B cell (primary cell): ENCODE measurements around the gene LRCH2. TPM values are rescaled to one million over a fixed set of nuclear protein-coding genes. Genes with fewer than 3 reads are reported as not detected.

ENCODE experiments used
- ATAC-seq: fragments of 200-7000 bp; cut with Tn5 transposase; one replicate; pipeline ENCODE4 v1.10.0; 2021; ENCODE audit warnings: low read depth, mild to moderate bottlenecking, moderate number of reproducible peaks, moderate library complexity
- CTCF ChIA-PET: fragments of 350-600 bp; sonication (Branson Sonifier 250); formaldehyde crosslinking; loops from one replicate; lab custom pipeline; 2021; ENCODE audit warnings: antibody characterized with exemption, inconsistent platforms; lab: Charles Lee
- POLR2A ChIA-PET: fragments of 350-600 bp; sonication (Branson Sonifier 250); formaldehyde crosslinking; loops from one replicate; lab custom pipeline; 2021; ENCODE audit warnings: antibody characterized with exemption; lab: Charles Lee
- DNase-seq: peaks from one replicate; pipeline ENCODE4 v3.0.0; 2013
- H2AFZ ChIP-seq: 2 replicates; pipeline ENCODE4 v1.6.1; 2012; ENCODE audit warnings: mild to moderate bottlenecking, low read depth, low read length; ENCODE audit not compliant: insufficient read depth, poor library complexity, severe bottlenecking
- H3K27ac ChIP-seq, 2 donors: 1 replicate in 1 of 2; 2 replicates in 1 of 2; pipeline ENCODE4 v1.5.1; 2012 to 2013; ENCODE audit warnings: low read length in 2 of 2, mild to moderate bottlenecking in 2 of 2, moderate library complexity in 1 of 2
- H3K27me3 ChIP-seq, 4 experiments: fragments of 200-600 bp in 1 of 4; sonication (generic) in 1 of 4; replicated peaks in 1 of 4; 1 replicate in 2 of 4; 2 replicates in 2 of 4; pipeline versions ENCODE4 v1.6.1 to v1.7.0; 2013 to 2016; ENCODE audit warnings: low read length in 3 of 4, mild to moderate bottlenecking in 2 of 4, mixed read lengths in 1 of 4, moderate library complexity in 1 of 4; ENCODE audit not compliant: insufficient read depth in 4 of 4, control insufficient read depth in 3 of 4; ENCODE audit errors: control extremely low read depth in 1 of 4
- H3K36me3 ChIP-seq, 2 experiments: replicated peaks in 1 of 2; 1 replicate in 1 of 2; 2 replicates in 1 of 2; pipeline versions ENCODE4 v1.6.1 to v1.7.1; 2013; ENCODE audit warnings: low read length in 1 of 2; ENCODE audit not compliant: insufficient read depth in 2 of 2, control insufficient read depth in 1 of 2; ENCODE audit errors: control extremely low read depth in 1 of 2, extremely low read depth in 1 of 2
- H3K4me1 ChIP-seq, 2 donors: fragments of 200-600 bp in 1 of 2; sonication (generic) in 1 of 2; 1 replicate in 1 of 2; 2 replicates in 1 of 2; pipeline versions ENCODE4 v1.5.1 to v1.6.1; 2013 to 2017; ENCODE audit warnings: low read length in 2 of 2; ENCODE audit not compliant: control insufficient read depth in 2 of 2, insufficient read depth in 2 of 2
- H3K4me2 ChIP-seq: replicated peaks from 2 replicates; pipeline ENCODE3; 2012; ENCODE audit warnings: mild to moderate bottlenecking, low read depth, low read length; ENCODE audit not compliant: poor library complexity, severe bottlenecking
- H3K4me3 ChIP-seq, 5 experiments: fragments of 200-600 bp in 1 of 5; sonication (generic) in 1 of 5; 1 replicate in 3 of 5; 2 replicates in 2 of 5; pipeline versions ENCODE4 v1.5.1 to v1.7.0; 2011 to 2016; ENCODE audit warnings: low read length in 4 of 5, mild to moderate bottlenecking in 4 of 5, low read depth in 2 of 5, control low read depth in 1 of 5, moderate library complexity in 1 of 5; ENCODE audit not compliant: insufficient read depth in 1 of 5; ENCODE audit errors: control extremely low read depth in 1 of 5, extremely low read depth in 1 of 5
- H3K79me2 ChIP-seq: fragments of 200-600 bp; sonication (generic); one replicate; pipeline ENCODE4 v1.6.0; 2016; ENCODE audit warnings: low read length; ENCODE audit not compliant: control insufficient read depth, insufficient read depth
- H3K9ac ChIP-seq: fragments of 200-600 bp; sonication (generic); 2 replicates; pipeline ENCODE4 v1.6.1; 2017; ENCODE audit warnings: mild to moderate bottlenecking, low read length, moderate library complexity
- H3K9me3 ChIP-seq, 3 donors: one replicate each; pipeline versions ENCODE4 v1.6.1 to v1.7.1; 2013; ENCODE audit warnings: low read length in 2 of 3; ENCODE audit not compliant: control insufficient read depth in 2 of 3, insufficient read depth in 1 of 3; ENCODE audit errors: control extremely low read depth in 1 of 3
- H4K20me1 ChIP-seq: 2 replicates; pipeline ENCODE4 v1.6.0; 2012; ENCODE audit warnings: mild to moderate bottlenecking, low read length; ENCODE audit not compliant: insufficient read depth, control insufficient read depth, poor library complexity, severe bottlenecking
- H3K27ac Mint-ChIP-seq: one replicate; pipeline ENCODE4 v1.8.0; 2021; ENCODE audit warnings: mixed read lengths
- H3K27me3 Mint-ChIP-seq: one replicate; pipeline ENCODE4 v1.8.0; 2021; ENCODE audit warnings: mixed read lengths
- H3K4me1 Mint-ChIP-seq: one replicate; pipeline ENCODE4 v1.8.0; 2021; ENCODE audit warnings: mixed read lengths
- H3K4me3 Mint-ChIP-seq: one replicate; pipeline ENCODE4 v1.8.0; 2021; ENCODE audit warnings: mixed read lengths
- H3K9me3 Mint-ChIP-seq: one replicate; pipeline ENCODE4 v1.8.0; 2022; ENCODE audit warnings: mixed read lengths; ENCODE audit not compliant: insufficient read depth
- CTCF ChIP-seq: fragments of 200-600 bp; IDR thresholded peaks from one replicate; pipeline ENCODE4 v1.8.0; 2022; ENCODE audit warnings: antibody characterized with exemption, mild to moderate bottlenecking
- EZH2 ChIP-seq: IDR thresholded peaks from 2 replicates; pipeline ENCODE4 v1.6.1; 2012; ENCODE audit warnings: borderline replicate concordance, low read depth, mild to moderate bottlenecking, moderate library complexity, low read length; ENCODE audit not compliant: insufficient read depth, poor library complexity, severe bottlenecking
- WGBS: methylation state at CpG from one replicate; pipeline ENCODE4 v1.1.5; 2013; ENCODE audit warnings: missing lambda C conversion rate; ENCODE audit not compliant: insufficient coverage; 5-methylcytosine and 5-hydroxymethylcytosine counted together
- intact Hi-C: fragments of 100-400 bp; cut with micrococcal nuclease; formaldehyde crosslinking; loops from one replicate; pipeline ENCODE4 v1.10.0; 2022
- polyA plus RNA-seq: library from polyadenylated mRNA; depleted of rRNA; stranded (reverse); fragments of >200 nt; gene quantifications from 2 replicates; pipeline ENCODE4 v1.2.3, GENCODE V29; 2012
- total RNA-seq, 2 donors: library from RNA; stranded (reverse); fragments of 120-200 nt in 1 of 2; gene quantifications; 1 replicate in 1 of 2; 2 replicates in 1 of 2; pipeline versions ENCODE4 v1.2.3 to v1.2.4, GENCODE V29; 2013 to 2022

The LRCH2 gene
- total and polyA plus RNA-seq, 2 donors (not counting 1 experiment from before 2014, with no cell fraction given) = not detected

- Mint-ChIP-seq H3K4me3 (no peak overlapping the region), H3K27me3 (no peaks in the 10 kb centered on the region), H3K4me1 (no peaks in the 10 kb centered on the region), H3K27ac (no peak overlapping the region), H3K9me3 (no peaks in the 10 kb centered on the region)
- Histone ChIP-seq H3K36me3 (no peaks in the 10 kb centered on the region), H4K20me1 (no peaks in the 10 kb centered on the region), H3K4me1 (no peaks in the 10 kb centered on the region), H3K9ac (no peak overlapping the region), H2AFZ (no peak overlapping the region), H3K79me2 (no peaks in the 10 kb centered on the region), H3K27ac (no peak overlapping the region), H3K4me2 (no peak overlapping the region), H3K27me3 (no peaks in the 10 kb centered on the region), H3K4me3 (no peak overlapping the region), H3K9me3 (no peaks in the 10 kb centered on the region)
- POLR2A ChIA-PET = no interaction called here
- CTCF ChIA-PET = no interaction called here
- no peak for TF ChIP-seq EZH2
- TF ChIP-seq CTCF = no peak
- no peak for DNase-seq
- intact Hi-C loops = no loop called here
- no CpG with 5 or more reads among the region's 1 CpG for WGBS
- no peak for ATAC-seq
Observed at GRCh38 chrX:115089419-115089818, 144.5 kb downstream of the LRCH2 start.

DNA sequence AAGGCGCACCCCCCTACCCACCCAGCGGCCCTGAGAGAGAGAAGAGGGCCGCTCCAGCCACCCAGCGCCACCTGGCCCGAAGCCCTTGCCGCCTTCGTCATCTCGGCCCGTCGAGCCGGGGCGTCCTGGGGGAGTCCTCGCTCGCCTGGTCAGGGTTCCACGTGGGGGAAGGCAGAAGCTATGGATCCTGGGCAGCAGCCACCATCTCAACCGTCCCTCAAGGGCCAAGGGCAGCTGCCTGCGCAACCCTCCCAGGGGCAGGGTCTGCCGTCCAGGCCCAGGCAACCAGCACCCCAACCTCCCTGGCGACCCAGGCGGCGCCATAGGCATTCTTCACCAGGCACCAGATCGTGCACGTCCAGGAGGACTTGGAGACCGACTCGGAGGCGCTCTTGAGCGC lies 165.0 kb downstream of the LRCH2 start:
- DNase-seq (no peak), ATAC-seq (no peak)
- ChIA-PET CTCF (no interaction called here), POLR2A (no interaction called here)
- no peak overlapping the region for H3K4me2 ChIP-seq
- WGBS = 96% methylated on average over 13 of the region's 27 CpGs
- TF ChIP-seq CTCF (no peak), EZH2 (no peak)
- no peaks in the 10 kb centered on the region for H3K27me3 Mint-ChIP-seq
- no peak overlapping the region for H3K27ac Mint-ChIP-seq
- intact Hi-C loops = no loop called here
- H3K27ac ChIP-seq = no peak overlapping the region
- no peaks in the 10 kb centered on the region for H3K79me2 ChIP-seq
- no peaks in the 10 kb centered on the region for H3K27me3 ChIP-seq
- no peaks in the 10 kb centered on the region for H4K20me1 ChIP-seq
- H2AFZ ChIP-seq = no peak overlapping the region
- H3K9ac ChIP-seq = no peak overlapping the region
- no peak overlapping the region for H3K4me3 Mint-ChIP-seq
- no peaks in the 10 kb centered on the region for H3K36me3 ChIP-seq
- H3K9me3 Mint-ChIP-seq = no peaks in the 10 kb centered on the region
- H3K9me3 ChIP-seq = peaks cover 0 to 7% (median 0%) of the 10 kb centered on the region in 3 donors
- H3K4me3 ChIP-seq = no peak overlapping the region
- no peaks in the 10 kb centered on the region for H3K4me1 ChIP-seq
- H3K4me1 Mint-ChIP-seq = no peaks in the 10 kb centered on the region
